Measurements from ENCODE around the gene UNC119. TPM values are rescaled to one million over a fixed set of nuclear protein-coding genes. Genes with fewer than 3 reads are reported as not detected.

Gene UNC119
- total and polyA plus RNA-seq, 12 donors, result 26.7 to 80.8 (median 38.8) TPM

DNA sequence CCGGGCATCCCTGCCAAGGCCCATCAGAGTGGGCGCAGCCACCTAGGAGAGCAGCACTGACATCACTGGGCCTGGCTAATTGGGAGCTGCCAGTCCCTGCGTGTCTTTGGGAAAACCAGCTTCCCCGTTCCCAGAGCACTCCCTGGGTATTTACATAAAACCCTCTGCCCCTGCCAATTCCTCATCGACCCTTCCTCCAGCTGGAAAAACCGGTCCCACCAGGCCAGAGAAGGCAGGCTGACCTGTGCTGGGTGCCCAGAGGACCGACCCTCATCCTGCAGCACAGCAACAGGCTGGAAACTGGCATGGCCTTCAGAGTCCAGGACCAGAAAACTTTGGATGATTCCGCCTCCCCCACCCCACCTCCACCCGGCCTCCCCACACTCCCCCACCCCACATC is 54.5 kb downstream of the UNC119 start:
- no peak overlapping the region for H3K27ac ChIP-seq
- no peaks in the 10 kb centered on the region for H3K4me1 ChIP-seq (replicated peaks in 1 of 2)
- no peak for TF ChIP-seq POLR2A (IDR thresholded peaks at IDR 0.05)
- TF ChIP-seq, protein P1, sequence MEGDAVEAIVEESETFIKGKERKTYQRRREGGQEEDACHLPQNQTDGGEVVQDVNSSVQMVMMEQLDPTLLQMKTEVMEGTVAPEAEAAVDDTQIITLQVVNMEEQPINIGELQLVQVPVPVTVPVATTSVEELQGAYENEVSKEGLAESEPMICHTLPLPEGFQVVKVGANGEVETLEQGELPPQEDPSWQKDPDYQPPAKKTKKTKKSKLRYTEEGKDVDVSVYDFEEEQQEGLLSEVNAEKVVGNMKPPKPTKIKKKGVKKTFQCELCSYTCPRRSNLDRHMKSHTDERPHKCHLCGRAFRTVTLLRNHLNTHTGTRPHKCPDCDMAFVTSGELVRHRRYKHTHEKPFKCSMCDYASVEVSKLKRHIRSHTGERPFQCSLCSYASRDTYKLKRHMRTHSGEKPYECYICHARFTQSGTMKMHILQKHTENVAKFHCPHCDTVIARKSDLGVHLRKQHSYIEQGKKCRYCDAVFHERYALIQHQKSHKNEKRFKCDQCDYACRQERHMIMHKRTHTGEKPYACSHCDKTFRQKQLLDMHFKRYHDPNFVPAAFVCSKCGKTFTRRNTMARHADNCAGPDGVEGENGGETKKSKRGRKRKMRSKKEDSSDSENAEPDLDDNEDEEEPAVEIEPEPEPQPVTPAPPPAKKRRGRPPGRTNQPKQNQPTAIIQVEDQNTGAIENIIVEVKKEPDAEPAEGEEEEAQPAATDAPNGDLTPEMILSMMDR (IDR thresholded peaks at IDR 0.05), result no peak
- no peaks in the 10 kb centered on the region for H3K9me3 ChIP-seq (replicated peaks in 1 of 3)
- H3K4me3 ChIP-seq, result no peak overlapping the region
- intact Hi-C loops (cut with DNase I), result loop anchor here in 1 of 2 donors (5.0 to 10.0 kb wide), 2 partner anchors 34 to 117 kb away; partner anchors contain the start of gene RSKR
- 48 to 53% (median 51%) methylated on average over 4 to 9 of the region's 9 CpGs for WGBS, 4 donors
- no peaks in the 10 kb centered on the region for H3K36me3 ChIP-seq (replicated peaks in 1 of 2)
- peaks cover 7% of the 10 kb centered on the region for H3K27me3 ChIP-seq
- no peak for DNase-seq

Other genes with a start within 250 kb of the UNC119 start
- gene TMEM97, start 233.4 kb downstream of the UNC119 start, total RNA-seq, result 100 to 1,000 TPM in 2 of 9 donors, 10 to 100 TPM in 7; 23.8 to 420 (median 36.4) TPM
- 100 to 1,000 TPM in 1 of 3 donors, 1 to 10 TPM in 2; 6.5 to 779 (median 8.3) TPM for gene TMEM97, start 233.4 kb downstream of the UNC119 start, polyA plus RNA-seq
- 10 to 100 TPM; 24.5 to 69.5 (median 40.9) TPM for gene IFT20, start 217.2 kb downstream of the UNC119 start, total RNA-seq
- gene IFT20, start 217.2 kb downstream of the UNC119 start, polyA plus RNA-seq, result 100 to 1,000 TPM in 1 of 3 donors, 10 to 100 TPM in 2; 26.0 to 100 (median 78.7) TPM
- gene TNFAIP1, start 216.9 kb downstream of the UNC119 start, total RNA-seq, result 10 to 100 TPM; 21.7 to 70.6 (median 41.0) TPM
- 10 to 100 TPM; 17.2 to 32.5 (median 23.8) TPM for gene TNFAIP1, start 216.9 kb downstream of the UNC119 start, polyA plus RNA-seq
- gene POLDIP2, start 195.1 kb downstream of the UNC119 start, total RNA-seq, result 100 to 1,000 TPM; 154 to 204 (median 175) TPM
- 100 to 1,000 TPM in 2 of 3 donors, 10 to 100 TPM in 1; 74.2 to 201 (median 111) TPM for gene POLDIP2, start 195.1 kb downstream of the UNC119 start, polyA plus RNA-seq
- gene SEBOX, start 187.4 kb downstream of the UNC119 start, total RNA-seq, result not detected
- gene SEBOX, start 187.4 kb downstream of the UNC119 start, polyA plus RNA-seq, result not detected
- gene VTN, start 182.3 kb downstream of the UNC119 start, total RNA-seq, result 100 to 1,000 TPM in 8 of 9 donors, 1 to 10 TPM in 1; 5.5 to 470 (median 220) TPM
- gene VTN, start 182.3 kb downstream of the UNC119 start, polyA plus RNA-seq, result 100 to 1,000 TPM in 2 of 3 donors, 10 to 100 TPM in 1; 69.9 to 184 (median 122) TPM
- gene SARM1, start 180.9 kb downstream of the UNC119 start, total RNA-seq, result 10 to 100 TPM in 8 of 9 donors, 1 to 10 TPM in 1; 5.8 to 40.0 (median 24.9) TPM
- 10 to 100 TPM; 10.8 to 22.6 (median 16.0) TPM for gene SARM1, start 180.9 kb downstream of the UNC119 start, polyA plus RNA-seq
- 10 to 100 TPM; 11.9 to 79.8 (median 49.0) TPM for gene SLC46A1, start 146.4 kb downstream of the UNC119 start, total RNA-seq
- gene SLC46A1, start 146.4 kb downstream of the UNC119 start, polyA plus RNA-seq, result 100 to 1,000 TPM in 1 of 3 donors, 10 to 100 TPM in 2; 13.3 to 104 (median 15.4) TPM
- 1 to 10 TPM in 1 of 9 donors, not detected in 8; 1.6 TPM for gene SLC13A2, start 79.0 kb downstream of the UNC119 start, total RNA-seq
- gene SLC13A2, start 79.0 kb downstream of the UNC119 start, polyA plus RNA-seq, result under 1 TPM in 2 of 3 donors, not detected in 1; 0.03 to 0.05 TPM
- gene FOXN1, start 46.3 kb downstream of the UNC119 start, total RNA-seq, result under 1 TPM in 1 of 9 donors, not detected in 8; 0.06 TPM
- not detected for gene FOXN1, start 46.3 kb downstream of the UNC119 start, polyA plus RNA-seq
- 10 to 100 TPM; 44.5 to 73.0 (median 58.7) TPM for gene PIGS, start 18.9 kb upstream of the UNC119 start, total RNA-seq
- gene PIGS, start 18.9 kb upstream of the UNC119 start, polyA plus RNA-seq, result 10 to 100 TPM in 2 of 3 donors, 1 to 10 TPM in 1; 9.2 to 44.1 (median 12.6) TPM
- 10 to 100 TPM in 8 of 9 donors, 1 to 10 TPM in 1; 6.3 to 65.5 (median 32.3) TPM for gene ALDOC, start 24.3 kb upstream of the UNC119 start, total RNA-seq
- gene ALDOC, start 24.3 kb upstream of the UNC119 start, polyA plus RNA-seq, result 10 to 100 TPM; 18.5 to 61.2 (median 18.7) TPM
- gene SPAG5, start 46.4 kb upstream of the UNC119 start, total RNA-seq, result 10 to 100 TPM in 1 of 9 donors, 1 to 10 TPM in 7, under 1 TPM in 1; 0.97 to 35.6 (median 3.9) TPM
- 10 to 100 TPM in 2 of 3 donors, 1 to 10 TPM in 1; 4.3 to 27.5 (median 13.4) TPM for gene SPAG5, start 46.4 kb upstream of the UNC119 start, polyA plus RNA-seq
- 10 to 100 TPM in 2 of 9 donors, 1 to 10 TPM in 7; 1.1 to 12.3 (median 5.2) TPM for gene RSKR, start 61.6 kb upstream of the UNC119 start, total RNA-seq
- gene RSKR, start 61.6 kb upstream of the UNC119 start, polyA plus RNA-seq, result 10 to 100 TPM in 1 of 3 donors, 1 to 10 TPM in 2; 2.7 to 12.2 (median 4.3) TPM
- 100 to 1,000 TPM in 8 of 9 donors, 10 to 100 TPM in 1; 93.1 to 228 (median 139) TPM for gene BLTP2, start 92.5 kb upstream of the UNC119 start, total RNA-seq
- 100 to 1,000 TPM in 1 of 3 donors, 10 to 100 TPM in 2; 27.8 to 137 (median 29.9) TPM for gene BLTP2, start 92.5 kb upstream of the UNC119 start, polyA plus RNA-seq
- gene SDF2, start 109.3 kb upstream of the UNC119 start, total RNA-seq, result 100 to 1,000 TPM in 3 of 9 donors, 10 to 100 TPM in 6; 58.5 to 195 (median 84.8) TPM
- gene SDF2, start 109.3 kb upstream of the UNC119 start, polyA plus RNA-seq, result 100 to 1,000 TPM in 1 of 3 donors, 10 to 100 TPM in 2; 50.6 to 121 (median 52.7) TPM
- gene SUPT6H, start 109.6 kb upstream of the UNC119 start, total RNA-seq, result 100 to 1,000 TPM in 1 of 9 donors, 10 to 100 TPM in 8; 48.1 to 125 (median 68.5) TPM
- gene SUPT6H, start 109.6 kb upstream of the UNC119 start, polyA plus RNA-seq, result 10 to 100 TPM; 58.9 to 76.4 (median 74.2) TPM
- 1 to 10 TPM in 4 of 9 donors, under 1 TPM in 4, not detected in 1; 0.61 to 3.2 (median 1.6) TPM for gene PROCA1, start 159.3 kb upstream of the UNC119 start, total RNA-seq
- 1 to 10 TPM in 2 of 3 donors, under 1 TPM in 1; 0.75 to 8.8 (median 3.8) TPM for gene PROCA1, start 159.3 kb upstream of the UNC119 start, polyA plus RNA-seq
- 100 to 1,000 TPM; 111 to 332 (median 150) TPM for gene RAB34, start 165.2 kb upstream of the UNC119 start, total RNA-seq
- 100 to 1,000 TPM; 114 to 195 (median 139) TPM for gene RAB34, start 165.2 kb upstream of the UNC119 start, polyA plus RNA-seq
- 1,000 to 10,000 TPM in 5 of 9 donors, 100 to 1,000 TPM in 4; 135 to 1,266 (median 1,139) TPM for gene RPL23A, start 167.4 kb upstream of the UNC119 start, total RNA-seq
- gene RPL23A, start 167.4 kb upstream of the UNC119 start, polyA plus RNA-seq, result 100 to 1,000 TPM; 523 to 901 (median 672) TPM
- 10 to 100 TPM in 2 of 9 donors, 1 to 10 TPM in 6, under 1 TPM in 1; 0.52 to 13.0 (median 5.6) TPM for gene TLCD1, start 173.6 kb upstream of the UNC119 start, total RNA-seq
- 10 to 100 TPM in 1 of 3 donors, 1 to 10 TPM in 2; 3.9 to 18.8 (median 6.8) TPM for gene TLCD1, start 173.6 kb upstream of the UNC119 start, polyA plus RNA-seq
- 10 to 100 TPM in 1 of 9 donors, 1 to 10 TPM in 7, under 1 TPM in 1; 0.54 to 11.9 (median 6.1) TPM for gene NEK8, start 176.2 kb upstream of the UNC119 start, total RNA-seq
- 10 to 100 TPM in 1 of 3 donors, 1 to 10 TPM in 2; 6.0 to 10.8 (median 6.6) TPM for gene NEK8, start 176.2 kb upstream of the UNC119 start, polyA plus RNA-seq
- 10 to 100 TPM in 8 of 9 donors, 1 to 10 TPM in 1; 8.2 to 50.5 (median 23.0) TPM for gene TRAF4, start 191.4 kb upstream of the UNC119 start, total RNA-seq
- gene TRAF4, start 191.4 kb upstream of the UNC119 start, polyA plus RNA-seq, result 10 to 100 TPM; 13.0 to 22.7 (median 17.9) TPM

All from adrenal gland (tissue), 12 donors.